ENCODE results near the gene OTOG. TPM values are rescaled to one million over a fixed set of nuclear protein-coding genes. Genes with fewer than 3 reads are reported as not detected.

OTOG gene
- polyA plus RNA-seq, 3 donors, result not detected

DNA sequence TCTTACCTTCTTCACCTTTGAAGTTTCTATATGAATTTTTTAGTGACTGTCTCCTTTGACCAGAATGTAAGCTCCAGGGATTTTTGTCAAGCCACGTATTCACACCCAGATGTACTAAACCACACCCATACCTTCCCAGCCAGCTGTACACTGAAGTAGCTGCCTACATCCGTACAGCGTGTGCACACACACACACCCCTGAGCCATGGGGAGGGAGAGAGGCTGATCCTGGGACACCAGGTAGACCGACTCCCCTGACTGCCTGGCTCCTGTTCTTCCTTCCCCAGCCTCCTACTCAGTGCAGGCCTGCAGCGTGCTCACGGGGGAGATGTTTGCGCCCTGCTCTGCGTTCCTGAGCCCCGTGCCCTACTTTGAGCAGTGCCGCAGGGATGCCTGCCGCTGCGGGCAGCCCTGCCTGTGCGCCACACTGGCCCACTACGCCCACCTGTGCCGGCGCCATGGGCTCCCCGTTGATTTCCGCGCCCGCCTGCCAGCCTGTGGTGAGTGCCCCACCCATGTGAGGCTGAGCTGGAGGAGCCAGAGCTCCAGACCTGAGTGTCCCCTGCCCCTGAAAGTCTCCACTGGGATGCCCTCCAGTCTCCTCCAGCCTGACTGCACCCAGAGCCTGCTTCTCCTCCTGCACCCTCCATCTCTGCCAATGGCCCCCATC lies 25.9 kb downstream of the OTOG start:
- no peak overlapping the region for H3K27ac ChIP-seq (ENCODE audit: low read depth, low read length)
- 87 to 91% (median 87%) methylated on average over 20 of the region's 20 CpGs for WGBS, 3 donors

DNA sequence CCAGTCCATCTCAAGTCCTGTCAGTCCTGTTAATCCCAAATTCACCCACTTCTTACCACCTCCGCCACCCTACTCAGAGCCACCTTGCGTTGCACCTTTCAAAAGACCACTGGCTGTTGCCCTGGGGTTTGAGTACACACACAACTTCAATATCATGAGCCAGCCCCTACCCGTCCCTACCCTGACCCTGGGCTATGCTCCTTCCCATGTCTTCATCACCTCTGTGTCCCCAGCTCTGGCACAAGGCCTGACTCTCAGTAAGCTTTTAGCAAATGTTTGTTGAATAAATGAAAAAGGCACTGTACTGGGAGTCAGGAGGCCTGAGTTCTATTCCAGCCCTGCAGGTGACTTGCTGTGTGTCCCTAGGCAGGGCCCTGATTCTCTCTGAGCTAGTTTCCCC lies 26.5 kb downstream of the OTOG start:
- WGBS, 3 donors, result 93 to 94% (median 94%) methylated on average over 3 of the region's 3 CpGs

DNA sequence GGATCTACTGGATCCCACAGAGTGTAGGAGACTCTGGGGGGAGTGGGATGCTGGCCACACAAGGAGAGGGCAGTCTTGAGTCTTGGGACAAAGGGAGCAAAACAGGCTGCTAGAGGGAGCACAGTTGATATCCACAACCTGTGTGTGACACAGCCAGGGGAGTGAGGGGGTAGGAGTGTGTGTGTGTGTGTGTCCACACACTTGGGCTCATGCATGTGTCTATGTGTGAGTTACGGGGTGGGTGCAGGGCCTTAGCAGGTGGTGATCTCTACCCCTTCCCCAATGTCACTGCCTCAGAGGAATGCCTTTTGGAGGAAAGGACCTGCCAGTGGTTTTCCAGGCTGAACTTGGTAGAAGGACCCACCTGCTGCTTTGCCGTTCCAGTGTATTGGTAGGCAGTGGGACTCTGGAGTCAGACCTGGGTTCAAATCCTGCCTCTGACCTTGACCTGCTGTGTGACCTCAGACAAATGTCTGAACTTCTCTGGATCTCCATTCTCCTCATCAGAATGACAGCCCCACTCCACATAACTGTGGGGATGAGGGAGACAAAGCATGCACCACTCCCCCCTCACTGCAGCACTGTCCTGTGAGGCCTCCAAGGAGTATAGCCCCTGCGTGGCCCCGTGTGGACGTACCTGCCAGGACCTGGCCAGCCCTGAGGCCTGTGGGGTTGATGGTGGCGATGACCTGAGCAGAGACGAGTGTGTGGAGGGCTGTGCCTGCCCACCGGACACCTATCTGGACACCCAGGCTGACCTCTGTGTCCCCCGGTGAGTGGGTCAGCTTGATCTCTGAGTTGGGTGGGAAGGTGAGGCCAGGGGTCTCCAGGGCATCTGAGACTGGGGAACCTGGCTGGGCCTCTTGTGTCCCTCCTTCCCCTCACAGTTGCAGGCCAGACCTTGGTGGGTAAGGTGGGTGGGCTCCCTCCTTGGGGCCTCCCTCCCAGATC lies 27.4 kb downstream of the OTOG start:
- no peak overlapping the region for H3K27ac ChIP-seq (ENCODE audit: low read depth, low read length)
- whole genome bisulfite sequencing, 3 donors, result 89 to 95% (median 90%) methylated on average over 9 of the region's 9 CpGs

More for the DNA sequence above, 26.5 kb downstream of the OTOG start:
- H3K27ac ChIP-seq (ENCODE audit: low read depth, low read length), result no peak overlapping the region

DNA sequence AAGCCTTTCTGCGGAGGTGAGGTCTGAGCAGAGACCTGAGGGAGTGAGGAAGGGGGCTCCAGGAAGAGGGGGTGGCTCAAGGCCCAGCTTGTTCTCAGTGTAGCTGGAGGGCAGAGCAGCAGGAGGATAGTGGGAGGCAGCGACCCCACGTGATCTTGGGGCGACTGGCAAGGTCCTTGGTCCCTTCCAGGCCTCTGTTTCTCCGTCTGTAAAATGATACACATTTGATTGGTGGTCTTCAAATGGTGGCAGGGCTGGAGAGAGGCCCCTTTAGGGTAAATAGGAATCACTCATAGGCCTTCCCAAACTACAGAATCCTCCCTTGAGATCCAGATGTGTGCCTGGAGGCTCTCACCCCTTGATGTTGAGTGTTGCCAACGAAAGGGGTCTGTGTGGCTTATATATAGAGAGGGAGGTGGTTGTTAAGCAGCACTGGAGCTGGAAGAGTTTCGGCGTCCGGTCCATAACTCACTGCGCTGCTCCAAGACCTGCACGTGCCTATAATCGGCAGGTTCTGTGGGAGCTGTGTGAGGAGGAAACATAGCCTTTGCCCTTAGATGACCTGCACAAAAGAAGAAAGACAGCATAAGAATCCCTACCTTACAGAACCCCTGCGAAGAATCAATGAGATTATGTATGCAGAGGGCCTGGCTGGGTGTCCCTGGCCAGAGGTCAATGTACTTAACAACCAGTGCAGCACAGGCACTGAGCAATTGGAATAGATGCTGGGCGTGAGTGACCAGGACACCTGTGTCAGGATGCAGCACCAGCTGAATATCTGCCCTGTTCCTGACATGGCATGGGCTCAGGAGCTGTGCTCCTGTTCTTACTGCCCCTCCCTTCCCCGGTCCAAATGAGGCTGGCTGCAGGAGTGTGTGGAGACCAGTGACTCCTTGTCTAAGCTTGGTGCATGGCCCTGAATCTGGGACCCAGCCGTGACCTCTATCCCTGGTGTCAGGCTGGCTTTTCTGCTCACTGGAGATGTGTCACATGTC lies 28.7 kb downstream of the OTOG start:
- no peak overlapping the region for H3K27ac ChIP-seq (ENCODE audit: low read depth, low read length)
- 79 to 90% (median 87%) methylated on average over 16 of the region's 16 CpGs for WGBS, 3 donors

DNA sequence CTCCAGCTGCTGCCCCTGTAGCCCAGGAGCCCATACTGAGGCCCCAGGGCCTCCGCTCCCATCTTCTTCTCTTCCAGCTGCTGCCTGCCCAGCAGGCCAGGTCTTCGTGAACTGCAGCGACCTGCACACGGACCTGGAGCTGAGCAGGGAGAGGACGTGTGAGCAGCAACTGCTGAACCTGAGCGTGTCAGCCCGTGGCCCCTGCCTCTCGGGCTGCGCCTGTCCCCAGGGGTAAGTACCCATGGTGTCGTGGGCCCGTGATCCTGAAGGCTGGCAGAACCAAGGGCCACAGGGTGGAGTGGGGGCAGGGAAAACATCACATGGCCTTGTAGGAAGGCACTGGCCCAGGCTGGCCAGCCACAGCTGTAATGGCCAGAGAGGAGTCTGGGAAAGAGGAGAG lies 31.2 kb downstream of the OTOG start:
- 88 to 91% (median 89%) methylated on average over 11 of the region's 11 CpGs for WGBS, 3 donors
- H3K27ac ChIP-seq (ENCODE audit: low read depth, low read length), result no peak overlapping the region

DNA sequence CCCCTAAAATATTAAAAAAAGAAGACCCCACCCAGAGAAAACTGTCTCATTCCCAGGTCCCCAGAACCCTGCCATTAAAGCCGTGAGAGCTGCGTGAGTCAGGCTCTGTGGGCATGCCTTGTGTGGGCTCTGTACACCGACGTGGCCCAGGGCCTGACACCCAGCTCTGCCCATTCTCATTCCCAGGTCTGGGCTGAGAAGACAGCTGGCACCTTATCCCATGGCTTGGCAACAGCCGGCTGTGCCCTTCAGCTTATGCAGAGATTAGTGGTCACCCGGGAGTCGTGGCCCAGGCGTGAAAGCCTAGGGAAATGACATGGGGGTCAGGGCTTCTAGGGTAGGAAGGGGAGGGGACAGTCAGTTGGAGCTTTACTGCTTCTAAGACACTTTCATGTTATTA lies 31.9 kb downstream of the OTOG start:
- WGBS, 3 donors, result 88 to 93% (median 90%) methylated on average over 8 of the region's 8 CpGs

DNA sequence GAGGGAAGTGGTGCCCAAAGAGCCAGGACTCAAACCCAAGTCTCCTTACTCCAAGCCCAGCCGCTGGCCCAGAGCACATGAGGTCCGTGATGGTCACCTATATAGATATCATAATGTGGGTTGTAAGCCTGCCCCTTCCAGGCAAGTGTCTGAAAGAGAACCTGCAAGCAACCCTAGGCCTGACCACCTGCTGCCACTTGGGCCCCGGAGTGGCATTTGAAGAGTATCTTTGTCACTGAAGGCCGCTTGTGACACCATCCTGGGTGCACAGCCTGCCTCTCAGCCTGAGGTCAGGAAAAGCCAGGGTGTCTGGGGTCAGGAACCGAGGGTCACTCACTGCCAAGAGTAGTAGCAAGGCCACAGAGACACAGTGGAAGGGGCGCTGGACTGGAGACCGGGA lies 32.4 kb downstream of the OTOG start:
- H3K27ac ChIP-seq (ENCODE audit: low read depth, low read length), result no peak overlapping the region
- WGBS, 3 donors, result 86 to 93% (median 92%) methylated on average over 7 of the region's 7 CpGs

More for the DNA sequence above, 31.9 kb downstream of the OTOG start:
- no peak overlapping the region for H3K27ac ChIP-seq (ENCODE audit: low read depth, low read length)

DNA sequence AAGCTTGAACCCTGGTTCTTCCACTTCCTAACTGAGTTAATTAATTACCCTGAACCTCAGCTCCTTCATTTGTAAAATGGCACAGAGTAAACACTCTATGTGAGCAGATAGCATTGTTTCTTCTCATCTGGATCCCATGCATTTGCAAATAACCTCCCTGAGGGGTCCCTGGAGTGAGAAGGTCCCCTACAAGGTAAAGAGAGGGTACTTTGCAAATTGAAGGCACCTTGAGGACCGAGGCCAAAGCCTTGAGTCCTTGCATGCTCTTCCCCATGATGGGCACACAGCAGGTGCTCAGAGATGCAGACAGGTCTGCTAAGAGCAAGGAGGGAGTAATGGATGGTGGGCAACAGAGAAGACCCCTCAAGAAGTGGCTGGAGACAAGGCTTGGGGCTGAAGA lies 33.2 kb downstream of the OTOG start:
- 45 to 59% (median 54%) methylated on average over 1 of the region's 1 CpG for WGBS, 3 donors
- no peak overlapping the region for H3K27ac ChIP-seq (ENCODE audit: low read depth, low read length)

DNA sequence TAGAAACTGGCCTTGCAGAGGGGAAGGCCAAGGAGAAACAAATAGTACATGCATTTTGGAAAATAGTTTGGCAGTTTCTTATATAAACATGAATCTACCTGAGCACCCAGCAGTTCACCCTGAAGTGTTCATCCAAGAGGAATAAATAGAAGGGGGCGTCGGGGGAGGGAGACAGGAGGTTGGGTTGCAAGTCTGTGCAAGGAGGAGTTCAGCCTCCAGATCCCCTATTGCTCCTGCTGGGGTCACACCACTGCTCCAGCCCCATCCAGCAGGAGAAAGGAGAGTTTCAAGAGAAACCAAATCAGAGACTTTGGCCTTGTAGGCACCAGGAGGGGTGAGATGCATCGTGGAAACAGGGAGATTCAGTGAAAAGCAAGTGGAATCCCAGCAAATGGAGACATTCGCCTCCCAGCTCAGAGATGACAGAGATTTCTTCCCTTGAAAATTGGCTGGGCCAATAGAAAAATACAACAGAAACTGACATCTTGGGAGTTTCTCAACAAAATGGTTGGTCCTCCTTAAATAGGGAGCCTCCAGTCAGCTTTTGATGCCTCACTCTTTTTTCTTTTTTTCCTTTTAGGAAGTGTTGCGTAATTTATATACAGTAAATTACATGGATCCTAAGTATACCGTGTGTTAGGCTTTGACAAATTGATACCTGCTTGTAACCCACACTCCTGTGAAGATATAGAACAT lies 34.1 kb downstream of the OTOG start:
- 61 to 72% (median 71%) methylated on average over 6 of the region's 6 CpGs for WGBS, 3 donors
- H3K27ac ChIP-seq (ENCODE audit: low read depth, low read length), result no peak overlapping the region

DNA sequence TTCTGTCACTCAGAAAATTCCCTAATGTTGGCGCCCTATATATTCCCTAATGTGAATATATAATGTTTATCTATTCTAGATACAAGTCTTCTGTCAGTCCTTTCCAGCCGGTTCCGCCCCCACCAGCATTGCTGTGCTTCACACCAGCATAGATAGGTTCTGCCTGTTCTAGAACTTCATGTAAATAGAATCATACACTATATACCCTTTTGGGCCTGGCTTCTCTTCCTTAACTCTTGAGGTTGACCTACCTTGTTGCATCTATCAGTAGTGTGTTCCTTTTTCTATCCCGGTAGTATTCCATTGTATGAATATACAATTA lies 34.6 kb downstream of the OTOG start:
- WGBS, 3 donors, result 92 to 95% (median 94%) methylated on average over 4 of the region's 4 CpGs
- no peak overlapping the region for H3K27ac ChIP-seq (ENCODE audit: low read depth, low read length)

DNA sequence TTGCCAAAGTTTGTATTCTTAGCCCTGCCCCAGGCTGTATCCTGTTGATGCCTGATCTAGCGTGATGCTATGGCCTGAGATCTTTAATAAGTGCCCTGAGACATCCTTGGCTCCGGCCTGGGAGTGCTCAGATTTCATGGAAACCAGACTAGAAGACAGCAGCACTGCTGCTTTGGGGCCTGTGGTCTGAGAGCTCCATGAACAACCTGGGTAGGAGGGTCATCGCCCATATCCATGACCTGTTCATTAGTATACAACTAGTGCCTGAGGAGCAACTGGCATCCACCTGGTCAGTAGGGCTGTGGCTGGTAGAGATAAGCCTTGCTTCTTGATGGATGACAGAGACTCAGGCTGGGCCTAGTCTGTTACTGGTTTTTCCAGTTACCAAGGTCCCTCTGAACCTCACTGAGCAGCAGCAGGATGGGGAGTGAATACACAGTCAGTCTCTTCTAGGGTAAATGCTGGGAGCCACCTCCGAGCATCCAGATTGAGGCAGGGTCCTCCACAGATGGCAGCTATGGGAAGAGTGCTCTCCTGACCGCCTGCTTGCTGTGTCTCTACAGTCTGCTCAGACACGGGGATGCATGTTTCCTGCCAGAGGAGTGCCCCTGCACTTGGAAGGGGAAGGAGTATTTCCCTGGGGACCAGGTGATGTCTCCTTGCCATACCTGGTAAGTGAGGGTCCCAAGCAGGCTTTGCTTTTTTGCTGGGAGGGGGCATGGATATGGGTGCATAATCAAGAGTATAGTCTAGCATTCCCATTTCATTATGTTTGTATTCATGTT lies 39.0 kb downstream of the OTOG start:
- H3K27ac ChIP-seq (ENCODE audit: low read depth, low read length), result no peak overlapping the region
- 70 to 84% (median 78%) methylated on average over 6 of the region's 6 CpGs for WGBS, 3 donors

DNA sequence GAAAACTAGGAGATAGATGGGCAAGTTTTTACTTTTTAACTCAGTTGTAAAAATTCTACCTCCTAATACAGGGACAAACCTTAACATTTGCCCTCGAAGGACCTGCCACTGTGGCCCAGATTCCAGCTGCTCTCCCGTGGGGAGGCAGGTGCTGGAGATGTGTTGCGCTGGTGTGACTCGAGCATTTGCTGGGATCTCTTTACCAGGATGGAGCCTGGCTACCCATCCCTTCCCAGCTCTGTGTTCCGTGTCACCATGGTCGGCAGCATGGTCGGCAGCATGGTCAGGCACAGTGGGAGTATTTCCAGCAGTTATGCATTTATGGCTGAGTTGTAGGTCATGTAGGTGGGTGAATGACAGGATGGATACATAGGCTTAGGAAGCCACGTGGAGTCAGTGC lies 41.1 kb downstream of the OTOG start:
- 77 to 84% (median 82%) methylated on average over 8 of the region's 8 CpGs for WGBS, 3 donors
- no peak overlapping the region for H3K27ac ChIP-seq (ENCODE audit: low read depth, low read length)

DNA sequence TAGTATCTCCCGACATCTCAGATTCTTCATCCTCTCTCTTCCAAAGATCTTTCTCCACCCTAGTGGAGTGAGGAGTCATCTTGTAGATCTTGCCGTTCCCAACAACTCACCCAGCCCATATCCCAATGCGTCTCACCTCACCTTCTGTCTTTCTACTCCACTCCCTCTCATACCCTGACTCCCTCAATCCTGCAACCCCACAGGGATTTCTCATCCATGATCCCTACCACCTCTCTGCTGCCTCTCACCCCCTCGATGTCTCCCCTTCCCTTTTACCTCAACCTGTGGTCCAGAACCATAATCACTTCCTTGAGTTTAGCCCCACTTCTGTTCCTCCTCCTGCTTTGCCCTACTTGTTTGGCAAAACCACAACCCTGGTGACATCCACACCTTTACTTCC lies 41.7 kb downstream of the OTOG start:
- no peak overlapping the region for H3K27ac ChIP-seq (ENCODE audit: low read depth, low read length)
- WGBS, 3 donors, result 84 to 91% (median 90%) methylated on average over 4 of the region's 4 CpGs

DNA sequence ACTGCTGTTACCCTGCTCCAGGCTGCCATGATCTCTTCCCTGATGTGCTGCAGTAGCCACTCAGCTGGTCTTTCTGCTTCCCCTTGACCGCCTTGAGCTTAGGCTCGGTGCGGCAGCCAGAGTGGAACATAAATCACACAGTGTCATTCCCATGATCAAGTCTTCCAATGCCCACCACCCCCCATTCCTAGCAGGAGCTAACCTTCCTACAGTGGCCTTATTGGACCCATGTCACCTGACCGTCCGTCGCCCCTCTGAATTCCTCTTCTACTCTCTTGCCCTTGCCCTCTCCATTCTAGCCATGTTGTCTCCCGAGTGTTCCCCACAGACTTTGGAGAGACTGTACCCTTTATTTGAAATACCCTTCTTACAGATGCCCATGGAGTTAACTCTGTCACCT lies 43.4 kb downstream of the OTOG start:
- 78 to 91% (median 89%) methylated on average over 7 of the region's 7 CpGs for WGBS, 3 donors
- H3K27ac ChIP-seq (ENCODE audit: low read depth, low read length), result no peak overlapping the region

DNA sequence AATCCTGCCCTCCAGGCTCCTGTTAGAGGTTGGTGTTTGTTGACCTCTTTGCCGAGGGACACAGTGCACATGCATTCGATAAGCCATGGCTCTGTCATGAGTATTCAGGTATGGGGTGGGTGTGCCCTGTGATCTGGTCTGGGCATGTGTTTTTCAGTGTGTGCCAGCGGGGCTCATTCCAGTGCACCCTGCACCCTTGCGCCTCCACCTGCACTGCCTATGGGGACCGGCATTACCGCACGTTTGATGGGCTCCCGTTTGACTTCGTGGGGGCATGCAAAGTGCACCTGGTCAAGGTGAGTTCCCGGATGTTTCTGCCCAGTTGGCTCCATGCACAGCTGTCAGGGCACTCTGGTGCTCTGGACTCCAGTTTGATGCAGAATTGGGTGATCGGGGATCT lies 44.2 kb downstream of the OTOG start:
- no peak overlapping the region for H3K27ac ChIP-seq (ENCODE audit: low read depth, low read length)
- WGBS, 3 donors, result 77 to 89% (median 88%) methylated on average over 11 of the region's 11 CpGs

DNA sequence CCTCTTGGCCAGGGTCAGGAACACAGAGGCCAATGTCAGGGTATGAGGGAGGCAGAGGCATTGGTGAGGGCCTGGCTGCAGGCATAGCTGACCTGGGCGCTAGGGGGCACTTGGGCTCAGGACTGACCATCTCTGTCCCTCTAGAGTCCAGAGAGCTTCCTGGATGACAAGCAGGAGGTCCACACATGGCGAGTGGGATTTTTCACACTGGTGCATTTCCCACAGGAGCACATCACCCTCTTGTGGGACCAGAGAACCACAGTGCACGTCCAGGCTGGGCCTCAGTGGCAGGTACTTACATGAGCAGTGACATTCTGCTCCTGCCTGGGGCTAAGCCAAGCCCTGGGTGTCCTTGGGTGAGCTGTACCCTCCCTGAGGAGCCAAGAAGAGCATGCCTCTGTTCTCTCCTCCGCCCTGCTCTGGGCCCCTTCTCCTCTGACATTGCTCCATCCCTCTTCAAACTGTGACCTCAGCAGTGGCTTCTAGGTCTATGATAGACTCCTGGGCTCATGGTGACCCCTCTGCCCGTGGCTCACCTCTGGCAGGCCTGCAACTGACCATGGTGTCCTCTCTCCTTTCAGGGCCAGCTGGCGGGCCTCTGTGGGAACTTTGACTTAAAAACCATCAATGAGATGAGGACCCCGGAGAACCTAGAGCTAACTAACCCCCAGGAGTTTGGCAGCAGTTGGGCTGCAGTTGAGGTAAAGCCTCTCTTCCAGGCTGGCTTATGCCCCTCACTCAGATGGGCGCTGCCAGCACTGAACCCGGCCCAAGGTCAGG lies 46.6 kb downstream of the OTOG start:
- 61 to 79% (median 72%) methylated on average over 8 to 9 of the region's 9 CpGs for WGBS, 3 donors
- H3K27ac ChIP-seq (ENCODE audit: low read depth, low read length), result no peak overlapping the region
